ENCODE measurements around the gene NCK2. TPM values are rescaled to one million over a fixed set of nuclear protein-coding genes. Genes with fewer than 3 reads are reported as not detected.

Gene NCK2
- total RNA-seq, 2 donors from 2014 or later, result 36.6 to 42.8 TPM

DNA sequence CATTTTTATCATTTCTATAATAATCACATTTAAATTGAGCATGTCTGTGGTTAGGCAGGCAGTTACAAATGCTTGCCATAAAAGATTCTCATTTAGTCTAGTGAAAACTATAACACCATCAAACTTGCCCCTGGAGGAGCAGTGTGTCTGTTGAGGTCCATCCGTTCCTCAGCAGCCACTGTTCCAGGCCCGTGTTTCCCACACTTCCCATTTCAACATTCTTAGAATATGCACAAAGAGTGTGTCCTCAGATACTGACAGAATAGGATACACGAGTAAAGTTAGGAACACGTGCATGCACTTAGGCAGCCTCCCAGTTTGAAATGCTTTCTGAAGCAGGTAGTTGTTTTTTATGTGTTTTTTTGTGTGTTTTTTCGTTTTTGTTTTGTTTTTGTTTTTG, 39.9 kb downstream of the NCK2 start:
- Histone ChIP-seq H3K9me3 (no peaks in the 10 kb centered on the region), H3K27ac (no peak overlapping the region), H3K4me1 (peaks cover 41% of the 10 kb centered on the region), H3K4me3 (no peak overlapping the region), H3K36me3 (replicated peaks in 1 of 2; ENCODE audit: insufficient read depth in 1 of 2, low read depth in 2 of 2) (no peaks in the 10 kb centered on the region), H3K27me3 (no peaks in the 10 kb centered on the region)
- ATAC-seq (no peak), DNase-seq (no peak)
- TF ChIP-seq, protein P1, sequence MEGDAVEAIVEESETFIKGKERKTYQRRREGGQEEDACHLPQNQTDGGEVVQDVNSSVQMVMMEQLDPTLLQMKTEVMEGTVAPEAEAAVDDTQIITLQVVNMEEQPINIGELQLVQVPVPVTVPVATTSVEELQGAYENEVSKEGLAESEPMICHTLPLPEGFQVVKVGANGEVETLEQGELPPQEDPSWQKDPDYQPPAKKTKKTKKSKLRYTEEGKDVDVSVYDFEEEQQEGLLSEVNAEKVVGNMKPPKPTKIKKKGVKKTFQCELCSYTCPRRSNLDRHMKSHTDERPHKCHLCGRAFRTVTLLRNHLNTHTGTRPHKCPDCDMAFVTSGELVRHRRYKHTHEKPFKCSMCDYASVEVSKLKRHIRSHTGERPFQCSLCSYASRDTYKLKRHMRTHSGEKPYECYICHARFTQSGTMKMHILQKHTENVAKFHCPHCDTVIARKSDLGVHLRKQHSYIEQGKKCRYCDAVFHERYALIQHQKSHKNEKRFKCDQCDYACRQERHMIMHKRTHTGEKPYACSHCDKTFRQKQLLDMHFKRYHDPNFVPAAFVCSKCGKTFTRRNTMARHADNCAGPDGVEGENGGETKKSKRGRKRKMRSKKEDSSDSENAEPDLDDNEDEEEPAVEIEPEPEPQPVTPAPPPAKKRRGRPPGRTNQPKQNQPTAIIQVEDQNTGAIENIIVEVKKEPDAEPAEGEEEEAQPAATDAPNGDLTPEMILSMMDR (IDR thresholded peaks at IDR 0.05), result no peak
- no peak for TF ChIP-seq POLR2A (IDR thresholded peaks at IDR 0.05)
- 80 to 83% methylated on average over 5 of the region's 5 CpGs for WGBS, 2 donors
- intact Hi-C loops (cut with DNase I), result no loop called here

DNA sequence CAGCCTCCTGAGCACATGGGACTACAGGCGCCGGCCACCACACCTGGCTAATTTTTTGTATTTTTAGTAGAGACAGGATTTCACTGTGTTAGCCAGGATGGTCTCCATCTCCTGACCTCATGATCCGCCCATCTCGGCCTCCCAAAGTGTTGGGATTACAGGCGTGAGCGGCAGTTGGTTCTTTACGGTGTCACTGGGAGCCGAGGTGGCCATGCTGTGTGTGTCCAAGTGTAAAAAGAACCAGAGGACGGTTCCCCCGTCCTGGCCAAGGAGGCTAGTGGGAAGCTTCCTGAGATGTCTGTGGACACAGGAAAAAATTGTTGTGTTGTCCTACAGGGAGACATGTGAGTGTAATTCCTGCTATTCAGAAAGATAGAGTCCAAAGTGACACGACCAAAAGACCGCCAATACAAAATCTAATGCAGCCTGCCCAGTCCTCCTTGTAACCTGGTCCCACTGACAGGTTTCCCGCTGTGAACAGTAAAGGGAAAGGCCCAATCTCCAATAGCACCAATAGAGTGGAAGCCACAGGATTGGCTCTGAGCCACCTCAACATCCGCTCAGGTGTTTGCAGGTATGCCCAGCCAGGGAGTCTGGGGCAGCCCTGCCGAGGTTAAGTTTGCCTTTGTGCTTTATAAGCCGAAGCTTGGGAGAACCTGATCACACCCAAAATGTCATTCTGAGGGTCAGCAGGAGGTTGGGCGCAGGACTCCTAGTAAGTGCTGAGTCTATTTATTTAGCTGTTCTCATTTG, 40.6 kb downstream of the NCK2 start:
- Histone ChIP-seq H3K4me3 (no peak overlapping the region), H3K4me1 (peaks cover 46% of the 10 kb centered on the region), H3K9me3 (no peaks in the 10 kb centered on the region), H3K27me3 (no peaks in the 10 kb centered on the region), H3K27ac (no peak overlapping the region), H3K36me3 (replicated peaks in 1 of 2; ENCODE audit: insufficient read depth in 1 of 2, low read depth in 2 of 2) (no peaks in the 10 kb centered on the region)
- 87% methylated on average over 17 of the region's 17 CpGs for WGBS, 2 donors
- ATAC-seq, result no peak
- intact Hi-C loops (cut with DNase I), result no loop called here
- no peak for TF ChIP-seq POLR2A (IDR thresholded peaks at IDR 0.05)
- TF ChIP-seq, protein P1 (IDR thresholded peaks at IDR 0.05), result no peak
- peak in 1 of 4 donors; percentile 24 for DNase-seq

DNA sequence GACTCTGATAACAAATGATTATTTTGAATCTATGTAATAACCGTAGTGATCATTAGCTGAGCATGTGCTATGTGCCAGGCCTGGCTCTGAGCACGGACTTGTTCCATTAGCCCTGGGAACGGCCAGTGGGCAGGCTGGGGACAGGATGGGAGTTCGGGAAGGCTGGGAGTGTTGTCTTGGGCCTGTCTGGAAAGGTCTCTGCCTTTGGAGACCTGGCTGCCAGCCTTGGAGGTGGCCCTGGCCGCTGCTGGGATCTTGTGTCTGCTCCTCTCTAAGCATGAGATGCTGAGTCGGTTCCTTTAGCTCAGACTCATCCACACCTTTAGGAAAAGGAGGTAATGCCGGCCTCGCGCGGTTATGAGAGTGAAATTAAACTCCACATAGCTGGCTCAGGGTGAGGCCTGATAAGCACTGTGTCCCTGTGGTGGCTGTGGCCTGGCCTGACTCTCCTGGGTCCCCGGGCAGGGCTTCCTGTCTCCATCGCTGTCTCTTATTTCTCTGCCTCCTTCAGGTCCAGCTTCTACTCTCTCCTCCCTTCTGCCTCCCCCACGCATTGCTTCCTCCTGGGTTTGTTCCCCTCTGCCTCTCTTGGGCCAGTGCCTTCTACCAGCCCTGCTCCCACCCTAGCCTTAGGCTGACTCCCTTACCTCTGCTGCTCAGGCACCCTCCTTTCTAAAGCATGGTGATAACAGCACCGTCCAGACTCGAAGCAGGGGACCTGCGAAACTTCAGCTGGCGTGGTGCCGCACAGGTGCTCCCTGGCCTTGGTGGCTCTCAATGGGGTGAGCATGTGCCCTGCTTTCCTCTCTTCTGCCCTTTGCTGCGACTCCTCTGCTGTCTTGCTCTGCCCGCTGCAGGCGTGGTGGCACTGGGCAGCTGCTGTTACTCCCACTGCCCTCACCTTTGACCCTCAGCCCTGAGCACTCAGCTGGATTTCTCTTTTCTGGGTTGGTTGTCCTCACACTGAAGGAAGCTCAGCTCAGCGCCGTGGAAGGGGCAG, 41.8 kb downstream of the NCK2 start:
- H3K27ac ChIP-seq, result no peak overlapping the region
- no peaks in the 10 kb centered on the region for H3K36me3 ChIP-seq (replicated peaks in 1 of 2; ENCODE audit: insufficient read depth in 1 of 2, low read depth in 2 of 2)
- H3K4me3 ChIP-seq, result no peak overlapping the region
- intact Hi-C loops (cut with DNase I), result no loop called here
- H3K4me1 ChIP-seq, result peaks cover 54% of the 10 kb centered on the region
- TF ChIP-seq, protein P1 (IDR thresholded peaks at IDR 0.05), result no peak
- no peak for TF ChIP-seq POLR2A (IDR thresholded peaks at IDR 0.05)
- DNase-seq, result no peak
- no peaks in the 10 kb centered on the region for H3K9me3 ChIP-seq
- ATAC-seq, result no peak
- H3K27me3 ChIP-seq, result no peaks in the 10 kb centered on the region
- WGBS, 2 donors, result 77 to 82% methylated on average over 20 to 23 of the region's 23 CpGs

DNA sequence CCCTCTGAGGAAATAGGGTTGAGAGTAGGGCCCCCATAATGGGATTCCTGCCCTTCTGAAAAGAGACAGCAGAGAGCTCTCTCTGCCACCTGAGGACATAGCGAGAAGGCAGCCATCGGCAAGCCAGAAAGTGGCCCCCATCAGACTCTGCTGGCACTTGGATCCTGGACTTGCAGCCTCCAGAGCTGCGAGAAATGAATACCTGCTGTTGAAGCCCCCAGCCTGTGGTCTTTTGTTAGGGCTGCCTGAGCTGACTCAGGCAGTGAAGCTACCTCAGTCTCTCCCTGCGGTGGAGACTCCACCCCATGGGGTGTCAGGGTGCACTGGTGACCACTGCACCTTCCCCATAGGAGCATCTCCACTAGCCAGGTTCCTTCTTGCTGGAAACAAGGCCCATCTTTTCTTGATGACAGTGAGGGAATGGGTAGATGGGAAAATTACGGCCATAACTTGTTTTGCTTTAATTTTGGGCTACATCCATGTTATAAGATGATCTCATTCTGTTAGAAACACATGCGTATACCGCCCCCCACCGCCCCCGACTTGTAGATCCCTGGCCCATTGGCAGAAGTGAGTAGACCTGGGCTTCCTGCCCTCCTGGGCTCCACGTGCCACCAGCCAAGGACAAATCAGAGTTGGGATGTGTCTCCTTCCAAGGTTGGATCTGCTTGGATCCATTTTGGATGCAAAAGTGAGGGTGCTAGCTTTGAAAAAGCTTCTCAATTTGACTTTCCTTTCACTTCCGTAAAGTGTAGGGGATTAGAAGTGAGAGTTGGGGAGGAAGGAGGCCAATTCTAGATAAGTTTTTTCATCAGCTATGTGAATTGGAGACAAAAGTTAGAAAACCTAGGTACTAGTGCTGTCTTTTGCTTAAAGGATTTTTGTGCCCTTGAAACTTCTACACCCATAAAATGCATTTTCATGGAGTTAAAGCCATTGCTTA, 42.9 kb downstream of the NCK2 start:
- DNase-seq (peak in 1 of 4 donors; percentile 69), ATAC-seq (no peak)
- no peak overlapping the region for H3K27ac ChIP-seq
- H3K27me3 ChIP-seq, result no peaks in the 10 kb centered on the region
- H3K9me3 ChIP-seq, result no peaks in the 10 kb centered on the region
- intact Hi-C loops (cut with DNase I), result no loop called here
- no peaks in the 10 kb centered on the region for H3K36me3 ChIP-seq (replicated peaks in 1 of 2; ENCODE audit: insufficient read depth in 1 of 2, low read depth in 2 of 2)
- peaks cover 54% of the 10 kb centered on the region for H3K4me1 ChIP-seq
- WGBS, 2 donors, result 85 to 89% methylated on average over 9 to 11 of the region's 11 CpGs
- no peak overlapping the region for H3K4me3 ChIP-seq
- TF ChIP-seq, protein P1 (IDR thresholded peaks at IDR 0.05), result peak in 1 of 7 experiments; percentile 36
- no peak for TF ChIP-seq POLR2A (IDR thresholded peaks at IDR 0.05)

Measured in body of pancreas (tissue), 4 donors.